GM12873 (cell line): ENCODE results near the gene PARP12.

Experiments
- CTCF ChIP-seq: IDR thresholded peaks from 2 replicates; pipeline ENCODE4 v1.5.1; 2012; ENCODE audit warnings: low read depth, mild to moderate bottlenecking, moderate library complexity, low read length, control low read depth; ENCODE audit not compliant: insufficient read depth; ENCODE audit errors: missing control alignments

PARP12 gene

GRCh38 chr7:140005754-140006503 is 56.8 kb downstream of the PARP12 start:
- peak; percentile 13 for TF ChIP-seq CTCF

GRCh38 chr7:140005341-140005740 is 57.4 kb downstream of the PARP12 start:
- no peak for TF ChIP-seq CTCF

GRCh38 chr7:140004672-140005071 is 58.1 kb downstream of the PARP12 start:
- TF ChIP-seq CTCF = no peak

- TF ChIP-seq CTCF = peak; percentile 58
These were observed 58.8 kb downstream of the PARP12 start for GRCh38 chr7:140003913-140004382.

GRCh38 chr7:140000666-140001268 is 62.0 kb downstream of the PARP12 start:
- TF ChIP-seq CTCF = no peak

GRCh38 chr7:139999516-139999915 is 63.2 kb downstream of the PARP12 start:
- no peak for TF ChIP-seq CTCF

- TF ChIP-seq CTCF = no peak
These were observed 64.2 kb downstream of the PARP12 start for GRCh38 chr7:139998572-139998971.
